HepG2 (cell line): Measurements from ENCODE around the gene HYCC2. TPM values are rescaled to one million over a fixed set of nuclear protein-coding genes. Genes with fewer than 3 reads are reported as not detected.

Experiments
- BRF2 ChIP-seq: sonication (generic); formaldehyde crosslinking; IDR thresholded peaks from 2 replicates; pipeline ENCODE4 v1.8.1; 2022; ENCODE audit warnings: mild to moderate bottlenecking, missing genetic modification reagents
- ZKSCAN5 ChIP-seq: sonication (generic); formaldehyde crosslinking; IDR thresholded peaks from 2 replicates; pipeline ENCODE4 v1.5.1; 2020; ENCODE audit warnings: mild to moderate bottlenecking, missing genetic modification reagents
- ZNF121 ChIP-seq: sonication (generic); formaldehyde crosslinking; IDR thresholded peaks from 2 replicates; pipeline ENCODE4 v1.5.0; 2020; ENCODE audit warnings: mild to moderate bottlenecking, missing genetic modification reagents
- ZNF318 ChIP-seq: sonication (generic); formaldehyde crosslinking; IDR thresholded peaks from 2 replicates; pipeline ENCODE4 v1.4.0; 2020; ENCODE audit warnings: mild to moderate bottlenecking, missing genetic modification reagents
- ZNF414 ChIP-seq: sonication (generic); formaldehyde crosslinking; IDR thresholded peaks from 2 replicates; pipeline ENCODE4 v1.5.0; 2020; ENCODE audit warnings: missing genetic modification reagents
- ZNF496 ChIP-seq: sonication (generic); formaldehyde crosslinking; IDR thresholded peaks from 2 replicates; pipeline ENCODE4 v1.8.1; 2023; ENCODE audit warnings: mild to moderate bottlenecking, moderate library complexity, missing genetic modification reagents; ENCODE audit not compliant: insufficient replicate concordance
- ZNF800 ChIP-seq: sonication (generic); formaldehyde crosslinking; IDR thresholded peaks from 2 replicates; pipeline ENCODE4 v1.4.0; 2020; ENCODE audit warnings: missing genetic modification reagents
- ZNF891 ChIP-seq: sonication (generic); formaldehyde crosslinking; IDR thresholded peaks from 2 replicates; pipeline ENCODE4 v1.5.0; 2020; ENCODE audit warnings: mild to moderate bottlenecking, missing genetic modification reagents
- polyA plus RNA-seq, 8 experiments: library from polyadenylated mRNA; depleted of rRNA in 3 of 8; stranded (reverse) in 7 of 8; unstranded in 1 of 8; fragments of >200 nt; fragmentation: Illumina TruSeq in 4 of 8; extraction: Trizol in 4 of 8; gene quantifications; 2 replicates each; pipeline versions ENCODE4 v1.2.1 to v1.2.3, GENCODE V29; 2011 to 2016; ENCODE audit warnings: low read depth in 4 of 8, missing spikeins in 1 of 8, mixed read lengths in 1 of 8; ENCODE audit not compliant: insufficient read depth in 1 of 8
- total RNA-seq, 5 experiments: library from RNA; depleted of rRNA; stranded (reverse); fragments of >200 nt; fragmentation: Illumina TruSeq; extraction: Trizol; gene quantifications; 2 replicates each; pipeline ENCODE4 v1.2.3, GENCODE V29; 2016; ENCODE audit warnings: low read depth in 1 of 5

Gene HYCC2
- total and polyA plus RNA-seq, 2 of the 13 experiments (the other 11 are each of a cell fraction or from before 2014, with no cell fraction given): 4.7 to 13.9 TPM

GRCh38 chr2:201118121-201118960, 46.9 kb upstream of the HYCC2 start (continued):
- TF ChIP-seq ZNF891 (CRISPR knock-in tag) (0 out of 2 replicates have a peak, but pooled peaks have one; percentile 38), ZNF496 (CRISPR knock-in tag) (no peak), ZKSCAN5 (CRISPR knock-in tag) (no peak), BRF2 (CRISPR knock-in tag) (no peak), ZNF121 (peak; percentile 60; the same call in 1 of the 2 replicates), ZNF800 (CRISPR knock-in tag) (0 out of 2 replicates have a peak, but pooled peaks have one; percentile 39), ZNF414 (CRISPR knock-in tag) (no peak), ZNF318 (peak; percentile 98)
